ENCODE results near the gene SFMBT2. TPM values are rescaled to one million over a fixed set of nuclear protein-coding genes. Genes with fewer than 3 reads are reported as not detected.

Gene SFMBT2
- total and polyA plus RNA-seq, 4 donors, result 15.3 to 23.8 (median 17.1) TPM

DNA sequence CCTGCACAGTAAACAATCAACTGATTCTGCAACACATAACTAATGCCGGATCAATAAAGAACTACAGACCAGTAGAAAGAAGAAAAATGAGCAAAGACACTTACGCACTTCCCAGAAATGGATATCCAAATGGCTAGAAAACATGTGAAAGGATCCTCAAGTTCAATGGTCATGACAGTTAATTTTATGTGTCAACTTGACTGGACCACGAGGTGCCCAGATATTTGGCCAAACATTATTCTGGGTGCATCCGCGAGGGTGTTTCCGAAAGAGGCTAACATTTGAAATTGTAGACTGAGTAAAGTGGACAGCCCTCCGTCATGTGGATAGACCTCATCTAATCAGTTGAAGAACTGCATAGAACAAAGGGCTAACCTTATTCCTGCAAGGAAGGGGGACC, 102.0 kb downstream of the SFMBT2 start:
- Histone ChIP-seq H3K27ac (ENCODE audit: low read depth, low read length) (no peak overlapping the region), H3K27me3 (ENCODE audit: control insufficient read depth, insufficient read depth, low read length) (no peaks in the 10 kb centered on the region), H3K4me1 (ENCODE audit: control insufficient read depth, insufficient read depth, low read length) (peaks cover 4% of the 10 kb centered on the region), H3K9me3 (ENCODE audit: control insufficient read depth, insufficient read depth, low read length) (no peaks in the 10 kb centered on the region), H3K36me3 (ENCODE audit: control insufficient read depth, insufficient read depth, low read length) (no peaks in the 10 kb centered on the region), H3K4me3 (ENCODE audit: low read depth, low read length) (no peak overlapping the region)
- 95% methylated on average over 7 of the region's 7 CpGs for WGBS (ENCODE audit: insufficient coverage)
- DNase-seq (ENCODE audit: low read depth in 4 of 6, low spot score in 6 of 6), result no peak

- Histone ChIP-seq H3K4me1 (ENCODE audit: control insufficient read depth, insufficient read depth, low read length) (no peaks in the 10 kb centered on the region), H3K36me3 (ENCODE audit: control insufficient read depth, insufficient read depth, low read length) (no peaks in the 10 kb centered on the region), H3K27ac (ENCODE audit: low read depth, low read length) (no peak overlapping the region), H3K9me3 (ENCODE audit: control insufficient read depth, insufficient read depth, low read length) (no peaks in the 10 kb centered on the region), H3K4me3 (ENCODE audit: low read depth, low read length) (no peak overlapping the region), H3K27me3 (ENCODE audit: control insufficient read depth, insufficient read depth, low read length) (no peaks in the 10 kb centered on the region)
- peak in 1 of 6 donors; percentile 31 for DNase-seq (ENCODE audit: low read depth in 4 of 6, low spot score in 6 of 6)
Observed at GRCh38 chr10:7306616-7307015, 104.2 kb downstream of the SFMBT2 start.

- peak in 1 of 6 donors; percentile 75 for DNase-seq (ENCODE audit: low read depth in 4 of 6, low spot score in 6 of 6)
- 87% methylated on average over 3 of the region's 9 CpGs for WGBS (ENCODE audit: insufficient coverage)
- Histone ChIP-seq H3K27me3 (ENCODE audit: control insufficient read depth, insufficient read depth, low read length) (no peaks in the 10 kb centered on the region), H3K9me3 (ENCODE audit: control insufficient read depth, insufficient read depth, low read length) (no peaks in the 10 kb centered on the region), H3K36me3 (ENCODE audit: control insufficient read depth, insufficient read depth, low read length) (no peaks in the 10 kb centered on the region), H3K27ac (ENCODE audit: low read depth, low read length) (no peak overlapping the region), H3K4me3 (ENCODE audit: low read depth, low read length) (no peak overlapping the region), H3K4me1 (ENCODE audit: control insufficient read depth, insufficient read depth, low read length) (peaks cover 3% of the 10 kb centered on the region)
Observed at GRCh38 chr10:7306147-7306546, 104.7 kb downstream of the SFMBT2 start.

DNA sequence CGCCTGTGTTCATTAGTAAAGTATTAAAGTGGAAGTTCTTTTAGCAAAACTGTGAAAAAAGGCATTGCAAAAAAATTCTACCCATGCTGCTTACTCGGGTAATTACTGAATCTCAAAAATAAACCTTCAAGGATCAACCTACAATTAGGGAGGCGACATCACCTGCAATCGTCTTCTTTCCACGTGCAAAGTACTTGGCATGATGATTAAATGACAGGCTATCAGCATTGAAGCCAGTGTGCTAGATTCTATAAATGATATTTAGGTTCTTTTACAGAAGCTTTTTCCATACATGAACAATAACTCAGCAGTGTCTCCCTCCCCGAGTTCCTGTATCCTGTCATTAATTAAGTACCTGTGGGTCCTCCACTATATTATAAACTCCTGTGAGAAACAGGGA, 105.8 kb downstream of the SFMBT2 start:
- H3K27ac ChIP-seq (ENCODE audit: low read depth, low read length), result no peak overlapping the region
- H3K36me3 ChIP-seq (ENCODE audit: control insufficient read depth, insufficient read depth, low read length), result no peaks in the 10 kb centered on the region
- peaks cover 6% of the 10 kb centered on the region for H3K4me1 ChIP-seq (ENCODE audit: control insufficient read depth, insufficient read depth, low read length)
- no CpG with 5 or more reads among the region's 6 CpGs for WGBS (ENCODE audit: insufficient coverage)
- no peaks in the 10 kb centered on the region for H3K27me3 ChIP-seq (ENCODE audit: control insufficient read depth, insufficient read depth, low read length)
- no peak for DNase-seq (ENCODE audit: low read depth in 4 of 6, low spot score in 6 of 6)
- no peaks in the 10 kb centered on the region for H3K9me3 ChIP-seq (ENCODE audit: control insufficient read depth, insufficient read depth, low read length)
- no peak overlapping the region for H3K4me3 ChIP-seq (ENCODE audit: low read depth, low read length)

GRCh38 chr10:7304110-7304509, 106.7 kb downstream of the SFMBT2 start:
- Histone ChIP-seq H3K36me3 (ENCODE audit: control insufficient read depth, insufficient read depth, low read length) (no peaks in the 10 kb centered on the region), H3K4me1 (ENCODE audit: control insufficient read depth, insufficient read depth, low read length) (peaks cover 6% of the 10 kb centered on the region), H3K27ac (ENCODE audit: low read depth, low read length) (no peak overlapping the region), H3K4me3 (ENCODE audit: low read depth, low read length) (no peak overlapping the region), H3K27me3 (ENCODE audit: control insufficient read depth, insufficient read depth, low read length) (no peaks in the 10 kb centered on the region), H3K9me3 (ENCODE audit: control insufficient read depth, insufficient read depth, low read length) (no peaks in the 10 kb centered on the region)
- no CpG with 5 or more reads among the region's 4 CpGs for WGBS (ENCODE audit: insufficient coverage)
- DNase-seq (ENCODE audit: low read depth in 4 of 6, low spot score in 6 of 6), result no peak

GRCh38 chr10:7302930-7303557, 107.8 kb downstream of the SFMBT2 start:
- no peak for DNase-seq (ENCODE audit: low read depth in 4 of 6, low spot score in 6 of 6)
- no CpG with 5 or more reads among the region's 2 CpGs for WGBS (ENCODE audit: insufficient coverage)
- Histone ChIP-seq H3K27ac (ENCODE audit: low read depth, low read length) (no peak overlapping the region), H3K4me1 (ENCODE audit: control insufficient read depth, insufficient read depth, low read length) (peaks cover 6% of the 10 kb centered on the region), H3K4me3 (ENCODE audit: low read depth, low read length) (no peak overlapping the region), H3K36me3 (ENCODE audit: control insufficient read depth, insufficient read depth, low read length) (no peaks in the 10 kb centered on the region), H3K9me3 (ENCODE audit: control insufficient read depth, insufficient read depth, low read length) (no peaks in the 10 kb centered on the region), H3K27me3 (ENCODE audit: control insufficient read depth, insufficient read depth, low read length) (no peaks in the 10 kb centered on the region)

DNA sequence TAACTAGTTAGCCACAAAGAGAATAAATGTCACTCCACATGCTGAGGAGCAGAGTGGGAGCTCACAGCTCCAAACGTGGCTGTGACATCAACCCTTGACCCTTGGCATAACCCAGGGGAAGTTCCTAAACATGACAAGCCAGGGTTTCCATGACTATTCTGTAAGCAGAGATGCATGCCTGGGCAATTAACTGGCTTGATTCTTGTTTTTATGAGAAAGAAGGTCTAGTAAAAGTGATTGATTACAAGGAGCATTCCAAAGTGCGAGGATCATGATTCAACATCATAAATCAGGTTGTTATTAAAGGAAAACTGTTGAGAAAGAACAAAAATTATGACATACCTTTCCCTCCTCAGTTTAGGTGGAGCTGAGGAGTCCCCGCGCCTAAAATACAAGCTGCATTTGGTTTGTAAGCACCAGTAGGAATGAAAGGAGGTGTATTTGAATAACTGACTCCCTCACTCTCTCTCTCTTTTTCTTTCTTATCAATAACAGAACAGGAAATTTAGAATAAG, 108.4 kb downstream of the SFMBT2 start:
- no peak overlapping the region for H3K4me3 ChIP-seq (ENCODE audit: low read depth, low read length)
- no peaks in the 10 kb centered on the region for H3K27me3 ChIP-seq (ENCODE audit: control insufficient read depth, insufficient read depth, low read length)
- H3K36me3 ChIP-seq (ENCODE audit: control insufficient read depth, insufficient read depth, low read length), result no peaks in the 10 kb centered on the region
- DNase-seq (ENCODE audit: low read depth in 4 of 6, low spot score in 6 of 6), result no peak
- H3K9me3 ChIP-seq (ENCODE audit: control insufficient read depth, insufficient read depth, low read length), result no peaks in the 10 kb centered on the region
- H3K27ac ChIP-seq (ENCODE audit: low read depth, low read length), result no peak overlapping the region
- H3K4me1 ChIP-seq (ENCODE audit: control insufficient read depth, insufficient read depth, low read length), result peaks cover 6% of the 10 kb centered on the region
- 50% methylated on average over 1 of the region's 4 CpGs for WGBS (ENCODE audit: insufficient coverage)

GRCh38 chr10:7301006-7301778, 109.6 kb downstream of the SFMBT2 start:
- H3K36me3 ChIP-seq (ENCODE audit: control insufficient read depth, insufficient read depth, low read length), result no peaks in the 10 kb centered on the region
- peaks cover 6% of the 10 kb centered on the region for H3K4me1 ChIP-seq (ENCODE audit: control insufficient read depth, insufficient read depth, low read length)
- H3K9me3 ChIP-seq (ENCODE audit: control insufficient read depth, insufficient read depth, low read length), result no peaks in the 10 kb centered on the region
- WGBS (ENCODE audit: insufficient coverage), result 60% methylated on average over 21 of the region's 21 CpGs
- DNase-seq (ENCODE audit: low read depth in 4 of 6, low spot score in 6 of 6), result peak in 1 of 6 donors; percentile 40
- H3K27me3 ChIP-seq (ENCODE audit: control insufficient read depth, insufficient read depth, low read length), result no peaks in the 10 kb centered on the region
- H3K4me3 ChIP-seq (ENCODE audit: low read depth, low read length), result no peak overlapping the region
- H3K27ac ChIP-seq (ENCODE audit: low read depth, low read length), result no peak overlapping the region

GRCh38 chr10:7300384-7300971, 110.4 kb downstream of the SFMBT2 start:
- no peaks in the 10 kb centered on the region for H3K27me3 ChIP-seq (ENCODE audit: control insufficient read depth, insufficient read depth, low read length)
- H3K4me1 ChIP-seq (ENCODE audit: control insufficient read depth, insufficient read depth, low read length), result peaks cover 6% of the 10 kb centered on the region
- WGBS (ENCODE audit: insufficient coverage), result 67% methylated on average over 3 of the region's 5 CpGs
- DNase-seq (ENCODE audit: low read depth in 4 of 6, low spot score in 6 of 6), result no peak
- no peak overlapping the region for H3K27ac ChIP-seq (ENCODE audit: low read depth, low read length)
- no peaks in the 10 kb centered on the region for H3K36me3 ChIP-seq (ENCODE audit: control insufficient read depth, insufficient read depth, low read length)
- no peaks in the 10 kb centered on the region for H3K9me3 ChIP-seq (ENCODE audit: control insufficient read depth, insufficient read depth, low read length)
- no peak overlapping the region for H3K4me3 ChIP-seq (ENCODE audit: low read depth, low read length)
